PC-9 (cell line): ENCODE data around the gene NUB1.

Source experiments
- EZH2 ChIP-seq: fragments of 200-600 bp; sonication (generic); IDR thresholded peaks from 2 replicates; pipeline ENCODE4 v1.8.0; 2017; ENCODE audit warnings: antibody characterized with exemption, low read depth
- TF ChIP-seq, protein P1 (sequence below): fragments of 200-600 bp; sonication (generic); conservative IDR thresholded peaks from 2 replicates; pipeline ENCODE4 v1.6.1; 2017; ENCODE audit warnings: mixed run types, antibody characterized with exemption, mild to moderate bottlenecking, moderate library complexity

- TF ChIP-seq, protein P1, sequence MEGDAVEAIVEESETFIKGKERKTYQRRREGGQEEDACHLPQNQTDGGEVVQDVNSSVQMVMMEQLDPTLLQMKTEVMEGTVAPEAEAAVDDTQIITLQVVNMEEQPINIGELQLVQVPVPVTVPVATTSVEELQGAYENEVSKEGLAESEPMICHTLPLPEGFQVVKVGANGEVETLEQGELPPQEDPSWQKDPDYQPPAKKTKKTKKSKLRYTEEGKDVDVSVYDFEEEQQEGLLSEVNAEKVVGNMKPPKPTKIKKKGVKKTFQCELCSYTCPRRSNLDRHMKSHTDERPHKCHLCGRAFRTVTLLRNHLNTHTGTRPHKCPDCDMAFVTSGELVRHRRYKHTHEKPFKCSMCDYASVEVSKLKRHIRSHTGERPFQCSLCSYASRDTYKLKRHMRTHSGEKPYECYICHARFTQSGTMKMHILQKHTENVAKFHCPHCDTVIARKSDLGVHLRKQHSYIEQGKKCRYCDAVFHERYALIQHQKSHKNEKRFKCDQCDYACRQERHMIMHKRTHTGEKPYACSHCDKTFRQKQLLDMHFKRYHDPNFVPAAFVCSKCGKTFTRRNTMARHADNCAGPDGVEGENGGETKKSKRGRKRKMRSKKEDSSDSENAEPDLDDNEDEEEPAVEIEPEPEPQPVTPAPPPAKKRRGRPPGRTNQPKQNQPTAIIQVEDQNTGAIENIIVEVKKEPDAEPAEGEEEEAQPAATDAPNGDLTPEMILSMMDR: no peak
- TF ChIP-seq EZH2: no peak
Observed at GRCh38 chr7:151351967-151352366, 10.4 kb downstream of the NUB1 start.
